Fibroblast of villous mesenchyme (primary cell): Measurements from ENCODE around the gene PPP1R1C. TPM values are rescaled to one million over a fixed set of nuclear protein-coding genes. Genes with fewer than 3 reads are reported as not detected.

Source experiments
- DNase-seq: peaks from one replicate; pipeline ENCODE4 v3.0.0-alpha.2; 2010; ENCODE audit warnings: low read depth
- H3K4me3 ChIP-seq: 2 replicates; pipeline ENCODE4 v1.5.1; 2011; ENCODE audit warnings: low read depth, mild to moderate bottlenecking, low read length
- CTCF ChIP-seq: IDR thresholded peaks from 2 replicates; pipeline ENCODE4 v1.5.1; 2012; ENCODE audit warnings: low read depth, mild to moderate bottlenecking, low read length; ENCODE audit not compliant: insufficient read depth
- total RNA-seq: library from RNA; depleted of rRNA; stranded (reverse); fragments of >200 nt; gene quantifications from 2 replicates; pipeline ENCODE4 v1.2.3, GENCODE V29; 2012

PPP1R1C gene
- total RNA-seq, 1 donor: 2.2 TPM

DNA sequence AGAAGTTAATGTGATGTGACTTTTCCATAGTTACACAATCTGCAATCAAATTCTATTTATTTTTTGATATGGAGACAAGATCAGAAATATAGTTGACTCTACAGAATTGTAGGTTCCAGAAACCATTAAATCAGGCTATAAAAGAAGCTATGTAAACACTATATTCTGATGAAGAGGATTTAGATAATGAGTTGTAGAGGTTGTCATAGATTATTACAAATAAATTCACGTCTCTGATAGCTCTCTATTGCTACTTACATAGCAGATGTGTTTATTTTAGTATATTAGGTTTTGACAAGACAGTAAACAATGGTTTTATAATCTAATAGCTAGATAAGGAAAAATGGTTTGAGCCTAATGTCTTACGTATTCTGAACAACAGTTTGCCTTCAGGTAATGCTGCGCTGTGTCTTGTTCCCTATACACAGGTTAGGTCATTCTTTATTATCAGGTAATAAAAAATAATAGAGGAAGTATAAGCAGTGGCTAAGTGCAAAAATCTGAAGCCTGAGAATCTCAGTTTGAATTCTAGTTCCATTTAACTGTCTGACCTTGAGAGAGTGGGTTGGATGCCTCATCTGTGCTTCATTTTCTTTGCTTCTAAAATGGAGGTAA is 93.4 kb downstream of the PPP1R1C start:
- DNase-seq: no peak
- TF ChIP-seq CTCF: no peak

DNA sequence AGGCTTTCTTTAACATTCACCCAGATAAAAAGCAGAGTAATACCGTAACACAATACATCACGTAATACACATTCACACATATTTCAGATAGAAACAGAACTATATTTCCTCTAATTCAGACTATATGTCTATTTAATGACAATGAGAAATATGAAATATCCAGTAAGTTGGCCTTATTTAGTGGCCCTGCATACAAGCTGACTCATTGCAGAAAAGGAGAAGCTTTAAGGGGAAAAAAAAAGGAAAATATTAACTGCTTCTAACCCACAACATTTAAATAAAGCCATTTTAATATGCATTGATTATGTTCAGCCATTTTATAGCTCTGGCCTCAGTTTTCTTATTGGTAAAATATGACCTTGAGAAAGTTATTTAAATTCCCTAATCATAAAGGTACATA is 94.8 kb downstream of the PPP1R1C start:
- no peak for TF ChIP-seq CTCF
- no peak overlapping the region for H3K4me3 ChIP-seq
- no peak for DNase-seq

More for the DNA sequence above, 93.4 kb downstream of the PPP1R1C start:
- no peak overlapping the region for H3K4me3 ChIP-seq

DNA sequence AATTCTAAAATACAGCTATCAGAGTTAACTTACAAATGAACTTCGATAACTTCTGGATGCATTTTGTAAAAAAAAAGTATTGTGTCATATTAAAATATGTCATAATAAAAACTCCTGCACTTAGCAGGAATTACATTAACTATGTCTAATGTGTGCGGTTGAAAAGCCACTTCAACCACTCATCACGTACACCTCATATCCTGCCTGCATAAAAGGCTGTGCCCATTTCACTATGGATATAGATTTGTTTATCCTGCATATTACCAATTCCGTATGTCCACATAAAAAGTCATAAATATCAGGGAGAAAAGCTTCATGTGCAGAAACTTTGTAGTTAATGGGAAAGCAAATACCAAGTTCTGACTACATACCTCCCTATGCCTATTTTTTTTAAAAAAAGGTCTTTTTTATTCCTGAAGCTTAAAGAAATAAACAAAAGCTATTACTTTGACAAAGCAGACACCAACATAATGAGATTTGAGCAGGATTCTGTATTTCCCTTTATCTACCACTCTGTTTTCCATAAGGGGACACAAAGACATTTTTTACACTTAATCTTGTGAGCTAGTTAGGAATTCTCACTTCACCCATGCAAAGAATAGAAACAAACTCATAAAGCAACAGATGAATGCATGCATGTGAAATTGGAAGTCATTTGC is 96.1 kb downstream of the PPP1R1C start:
- no peak for TF ChIP-seq CTCF
- no peak overlapping the region for H3K4me3 ChIP-seq
- no peak for DNase-seq

DNA sequence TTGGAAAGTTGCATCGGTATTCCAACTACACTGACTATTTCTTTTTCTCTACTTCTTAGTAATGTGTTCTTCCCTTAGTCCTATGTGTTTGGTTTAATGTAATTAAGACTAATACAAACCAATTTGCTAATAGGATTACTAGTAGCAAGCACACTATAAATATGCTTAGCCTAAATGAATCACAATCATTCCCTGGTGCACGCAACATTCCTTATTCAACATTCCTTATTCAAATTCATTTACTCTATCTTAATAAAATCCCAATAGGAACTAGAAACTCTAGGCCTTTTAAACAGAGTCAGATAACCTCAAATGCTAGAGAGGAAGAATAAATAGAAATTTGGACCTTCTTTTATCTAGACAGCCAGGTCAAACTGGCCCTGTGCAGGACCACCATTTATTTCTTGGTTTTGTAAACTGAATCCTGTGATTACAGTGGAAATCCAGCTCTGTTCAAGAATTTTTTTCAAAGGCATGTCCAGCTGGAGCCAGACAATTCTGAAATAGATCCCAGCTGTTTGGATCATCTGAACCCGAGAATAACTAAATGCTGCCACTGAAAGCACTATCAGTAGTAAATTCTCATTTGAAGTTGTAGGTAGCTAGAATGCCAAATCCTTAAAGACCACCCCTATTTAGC is 103.1 kb downstream of the PPP1R1C start:
- no peak overlapping the region for H3K4me3 ChIP-seq
- DNase-seq: no peak
- TF ChIP-seq CTCF: no peak

- DNase-seq: no peak
- no peak overlapping the region for H3K4me3 ChIP-seq
- no peak for TF ChIP-seq CTCF
These were observed 104.8 kb downstream of the PPP1R1C start for GRCh38 chr2:182090486-182090885.

DNA sequence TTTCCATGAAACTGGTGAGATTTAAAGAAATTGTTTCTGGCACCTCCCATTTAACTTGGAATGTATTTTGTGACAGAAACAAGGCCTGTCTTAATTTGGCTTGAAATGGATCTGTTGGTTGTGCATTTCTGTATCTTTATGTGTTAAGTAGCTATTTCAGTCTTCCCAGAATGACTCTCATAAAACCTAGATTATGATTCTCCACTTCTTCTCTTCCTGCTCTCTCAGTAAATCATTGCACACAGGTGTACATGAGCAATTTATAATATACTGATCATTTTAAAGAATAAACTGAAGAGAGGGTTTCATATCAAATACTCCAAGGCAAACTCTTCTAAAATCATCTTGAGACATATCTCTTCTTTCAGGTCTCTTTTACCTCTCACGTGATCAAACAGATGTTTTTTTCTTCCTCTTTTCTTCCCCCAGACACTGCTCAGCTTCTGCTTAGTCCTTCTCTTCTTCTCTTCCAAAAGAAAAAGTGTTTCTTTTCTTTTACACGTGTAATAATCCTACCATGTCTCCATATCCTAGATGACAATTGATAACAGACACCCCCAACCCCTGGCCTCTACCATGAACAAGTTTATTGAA is 112.0 kb downstream of the PPP1R1C start:
- no peak for DNase-seq
- no peak overlapping the region for H3K4me3 ChIP-seq
- no peak for TF ChIP-seq CTCF
